Gastroesophageal sphincter (tissue), 4 donors: ENCODE data around the gene PTPN14. TPM values are rescaled to one million over a fixed set of nuclear protein-coding genes. Genes with fewer than 3 reads are reported as not detected.

ENCODE experiments used
- ATAC-seq: fragments of 150-250 bp; one replicate; pipeline ENCODE4 v1.9.1; 2016; ENCODE audit warnings: mild to moderate bottlenecking, moderate library complexity
- H3K27ac ChIP-seq, 4 donors: fragments of 200-600 bp; sonication (generic) in 3 of 4; 1 replicate in 3 of 4; 2 replicates in 1 of 4; pipeline ENCODE4 v1.5.1; 2016 to 2019
- H3K27me3 ChIP-seq: fragments of 200-600 bp; sonication (generic); one replicate; pipeline ENCODE4 v1.5.1; 2019
- H3K36me3 ChIP-seq, 2 donors: fragments of 200-600 bp; sonication (generic); one replicate each; pipeline ENCODE4 v1.5.1; 2019; ENCODE audit warnings: control low read depth in 1 of 2
- H3K4me1 ChIP-seq, 3 donors: fragments of 200-600 bp; sonication (generic); 1 replicate in 2 of 3; 2 replicates in 1 of 3; pipeline ENCODE4 v1.5.1; 2016 to 2019; ENCODE audit warnings: control low read depth in 2 of 3
- H3K4me3 ChIP-seq, 2 donors: fragments of 200-600 bp; sonication (generic); one replicate each; pipeline ENCODE4 v1.5.1; 2019; ENCODE audit warnings: mild to moderate bottlenecking in 1 of 2, moderate library complexity in 1 of 2
- H3K9me3 ChIP-seq, 3 donors: fragments of 200-600 bp; sonication (generic); one replicate each; pipeline ENCODE4 v1.5.1; 2017 to 2019; ENCODE audit warnings: control low read depth in 2 of 3
- CTCF ChIP-seq, 4 experiments: fragments of 200-600 bp in 2 of 4; fragments of 450-650 bp in 2 of 4; sonication (generic) in 1 of 4; IDR thresholded peaks; one replicate each; pipeline ENCODE4 v1.5.1; 2017 to 2019; ENCODE audit warnings: antibody characterized with exemption in 4 of 4, mild to moderate bottlenecking in 2 of 4, moderate library complexity in 2 of 4
- EP300 ChIP-seq: sonication (generic); formaldehyde crosslinking; IDR thresholded peaks from one replicate; pipeline ENCODE4 v1.6.1; 2017; ENCODE audit warnings: antibody characterized with exemption, mild to moderate bottlenecking
- POLR2A ChIP-seq, 2 donors: fragments of 450-650 bp; IDR thresholded peaks; one replicate each; pipeline ENCODE4 v1.6.1; 2017; ENCODE audit warnings: antibody characterized with exemption in 2 of 2, mild to moderate bottlenecking in 2 of 2, moderate library complexity in 1 of 2
- POLR2AphosphoS5 ChIP-seq: sonication (generic); formaldehyde crosslinking; IDR thresholded peaks from one replicate; pipeline ENCODE4 v1.6.1; 2017; ENCODE audit warnings: antibody characterized with exemption
- WGBS, 2 donors: methylation state at CpG; one replicate each; pipeline ENCODE4 v1.1.5; 2018; ENCODE audit warnings: low coverage in 1 of 2; 5-methylcytosine and 5-hydroxymethylcytosine counted together
- total RNA-seq, 4 donors: library from RNA; depleted of rRNA; stranded (reverse); fragments of >200 nt; gene quantifications; one replicate each; pipeline ENCODE4 v1.1.0, GENCODE V29; 2016

PTPN14 gene
- total RNA-seq, 4 donors from 2014 or later: 38.9 to 96.8 (median 75.4) TPM

GRCh38 chr1:214420833-214421232, 130.6 kb downstream of the PTPN14 start:
- no peaks in the 10 kb centered on the region for H3K36me3 ChIP-seq
- no peak overlapping the region for H3K27ac ChIP-seq
- no peaks in the 10 kb centered on the region for H3K27me3 ChIP-seq
- no peak overlapping the region for H3K4me3 ChIP-seq
- WGBS, 2 donors: 40 to 86% methylated on average over 2 of the region's 2 CpGs
- H3K9me3 ChIP-seq: no peaks in the 10 kb centered on the region
- no peak for ATAC-seq
- TF ChIP-seq EP300 (no peak), POLR2AphosphoS5 (no peak), POLR2A (IDR thresholded peaks at IDR 0.05) (no peak), CTCF (IDR thresholded peaks at IDR 0.05) (no peak)
- H3K4me1 ChIP-seq: peaks cover 17 to 65% (median 22%) of the 10 kb centered on the region in 3 donors

GRCh38 chr1:214420341-214420740, 131.1 kb downstream of the PTPN14 start:
- Histone ChIP-seq H3K27me3 (no peaks in the 10 kb centered on the region), H3K4me3 (no peak overlapping the region), H3K4me1 (peaks cover 17 to 66% (median 23%) of the 10 kb centered on the region in 3 donors), H3K9me3 (no peaks in the 10 kb centered on the region), H3K36me3 (no peaks in the 10 kb centered on the region), H3K27ac (no peak overlapping the region)
- TF ChIP-seq POLR2AphosphoS5 (no peak), CTCF (IDR thresholded peaks at IDR 0.05) (no peak), POLR2A (IDR thresholded peaks at IDR 0.05) (no peak), EP300 (no peak)
- 24 to 63% methylated on average over 1 of the region's 1 CpG for WGBS, 2 donors
- ATAC-seq: no peak

GRCh38 chr1:214419650-214420049, 131.8 kb downstream of the PTPN14 start:
- Histone ChIP-seq H3K27me3 (no peaks in the 10 kb centered on the region), H3K4me3 (no peak overlapping the region), H3K9me3 (no peaks in the 10 kb centered on the region), H3K27ac (peak overlapping the region in 3 of 4 donors; percentile 9 to 70 (median 59)), H3K4me1 (peaks cover 17 to 69% (median 23%) of the 10 kb centered on the region in 3 donors), H3K36me3 (no peaks in the 10 kb centered on the region)
- WGBS, 2 donors: 46 to 64% methylated on average over 3 of the region's 3 CpGs
- ATAC-seq: no peak
- TF ChIP-seq EP300 (no peak), POLR2A (IDR thresholded peaks at IDR 0.05) (no peak), POLR2AphosphoS5 (no peak), CTCF (IDR thresholded peaks at IDR 0.05) (no peak)

GRCh38 chr1:214418391-214418790, 133.0 kb downstream of the PTPN14 start:
- H3K36me3 ChIP-seq: peaks cover 0 to 4% of the 10 kb centered on the region in 2 donors
- no peaks in the 10 kb centered on the region for H3K27me3 ChIP-seq
- 0 to 8% methylated on average over 1 of the region's 1 CpG for WGBS, 2 donors
- H3K4me3 ChIP-seq: no peak overlapping the region
- no peaks in the 10 kb centered on the region for H3K9me3 ChIP-seq
- ATAC-seq: no peak
- H3K4me1 ChIP-seq: peaks cover 17 to 69% (median 23%) of the 10 kb centered on the region in 3 donors
- peak overlapping the region in 3 of 4 donors; percentile 57 to 71 (median 70) for H3K27ac ChIP-seq
- TF ChIP-seq POLR2AphosphoS5 (no peak), EP300 (no peak), CTCF (IDR thresholded peaks at IDR 0.05) (no peak), POLR2A (IDR thresholded peaks at IDR 0.05) (no peak)

- Histone ChIP-seq H3K27me3 (no peaks in the 10 kb centered on the region), H3K27ac (peak overlapping the region; percentile 36 to 71 (median 64)), H3K36me3 (peaks cover 0 to 6% of the 10 kb centered on the region in 2 donors), H3K9me3 (no peaks in the 10 kb centered on the region), H3K4me1 (peaks cover 17 to 64% (median 23%) of the 10 kb centered on the region in 3 donors), H3K4me3 (no peak overlapping the region)
- TF ChIP-seq CTCF (IDR thresholded peaks at IDR 0.05): no peak
- no peak for TF ChIP-seq POLR2AphosphoS5
- TF ChIP-seq EP300: no peak
- no peak for TF ChIP-seq POLR2A (IDR thresholded peaks at IDR 0.05)
- 20 to 49% methylated on average over 4 to 6 of the region's 9 CpGs for WGBS, 2 donors
- ATAC-seq: peak; percentile 22
These were observed 133.7 kb downstream of the PTPN14 start for GRCh38 chr1:214417545-214418210.
